HG02623 (cell line): Measurements from ENCODE around the gene TSHZ2.
"Not testable (repeated sequence)": the region's sequence is repeated elsewhere in the genome, so short reads cannot be mapped to it uniquely, and the experiment has no call there.

Experiments used
- ATAC-seq: cut with Tn5 transposase; IDR thresholded peaks from one replicate; pipeline ENCODE4 v1.9.1; 2021; ENCODE audit warnings: moderate library complexity; ENCODE audit not compliant: unreplicated experiment

Gene TSHZ2

DNA sequence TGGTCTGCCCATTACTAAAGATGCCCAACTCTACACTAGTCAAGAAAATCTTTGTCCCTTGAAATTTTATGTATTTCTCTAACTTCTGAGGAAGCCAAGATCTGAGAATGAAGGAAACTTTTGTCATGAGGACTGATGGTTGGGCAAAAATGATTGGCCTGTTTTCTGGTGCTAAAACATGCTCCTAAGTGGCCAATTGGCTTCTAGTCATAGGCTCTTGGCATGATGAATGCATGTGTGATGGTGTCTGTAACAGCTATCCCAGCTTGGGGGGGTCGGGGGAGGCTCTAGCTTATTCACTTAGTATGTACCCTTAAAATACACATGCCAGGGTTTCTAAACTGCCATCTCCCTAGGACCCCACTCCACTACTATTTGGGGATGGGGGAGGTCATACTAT is 392.9 kb downstream of the TSHZ2 start:
- ATAC-seq: no peak

GRCh38 chr20:53365539-53366075 is 393.4 kb downstream of the TSHZ2 start:
- no peak for ATAC-seq

- not testable (repeated sequence) for ATAC-seq
These were observed 394.8 kb downstream of the TSHZ2 start for GRCh38 chr20:53366928-53367327.

- no peak for ATAC-seq
These were observed 397.7 kb downstream of the TSHZ2 start for GRCh38 chr20:53369871-53370270.

DNA sequence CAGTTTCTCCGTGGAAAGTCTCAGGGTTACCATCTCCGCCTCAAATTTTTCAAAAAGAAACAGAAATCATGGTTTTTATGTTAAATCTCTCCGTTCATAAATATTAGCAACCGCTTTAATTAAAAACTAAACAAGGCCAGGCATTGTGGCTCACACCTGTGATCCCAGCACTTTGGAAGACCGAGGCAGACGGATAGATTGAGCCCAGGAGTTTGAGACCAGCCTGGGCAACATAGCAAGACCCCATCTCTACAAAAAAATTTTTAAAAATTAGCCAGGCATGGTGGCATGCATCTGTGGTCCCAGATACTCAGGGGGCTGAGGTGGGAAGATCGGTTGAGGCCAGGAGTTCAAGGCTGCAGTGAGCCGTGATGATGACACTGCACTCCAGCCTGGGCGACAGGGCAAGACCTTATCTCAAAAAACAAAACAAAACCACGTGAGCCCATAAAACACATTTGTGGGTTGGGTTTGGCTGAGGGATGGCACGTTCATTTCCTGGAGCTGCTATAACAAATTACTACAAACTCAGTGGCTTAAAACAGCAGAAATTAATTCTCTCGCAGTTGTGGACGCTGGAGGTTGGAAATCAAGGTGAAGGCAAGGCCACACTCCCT is 398.3 kb downstream of the TSHZ2 start:
- no peak for ATAC-seq

DNA sequence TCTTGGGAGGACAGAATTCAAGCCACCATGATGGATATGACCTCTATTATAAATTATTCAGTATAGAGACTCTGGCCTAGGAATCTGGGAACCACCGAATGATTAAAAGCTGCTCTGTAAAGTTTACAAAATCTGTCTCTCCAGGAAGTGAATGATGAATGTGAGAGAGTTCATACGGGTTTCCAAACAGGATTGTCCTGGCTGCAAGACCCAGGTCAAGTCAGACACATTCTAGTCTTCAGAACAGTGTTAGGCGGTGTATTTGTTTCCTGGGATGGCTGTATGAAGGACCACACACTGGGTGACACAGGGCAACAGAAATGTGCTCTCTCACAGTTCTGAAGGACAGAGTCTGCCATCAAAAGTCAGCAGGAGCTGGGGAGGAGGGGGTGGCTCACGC is 399.1 kb downstream of the TSHZ2 start:
- no peak for ATAC-seq

DNA sequence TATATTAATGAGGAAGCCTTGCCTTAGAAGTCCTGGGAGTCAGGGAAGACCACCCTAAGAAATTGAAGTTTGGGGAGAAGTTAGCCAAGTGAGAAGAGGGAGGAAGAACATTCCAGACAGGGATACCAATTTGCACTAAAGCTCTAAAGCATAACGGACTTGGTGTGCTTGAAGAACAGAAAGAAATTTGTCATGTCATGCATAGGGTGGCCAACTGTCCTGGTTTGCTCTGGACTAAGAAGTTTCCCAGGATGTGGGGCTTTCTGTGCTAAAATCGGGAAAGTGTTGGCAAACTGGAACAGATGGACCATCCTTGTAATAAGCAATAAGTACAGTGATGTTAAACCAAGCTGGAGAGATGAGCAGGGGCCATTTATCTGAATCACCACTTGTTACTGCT is 403.9 kb downstream of the TSHZ2 start:
- ATAC-seq: no peak

- no peak for ATAC-seq
These were observed 407.1 kb downstream of the TSHZ2 start for GRCh38 chr20:53379014-53379832.

DNA sequence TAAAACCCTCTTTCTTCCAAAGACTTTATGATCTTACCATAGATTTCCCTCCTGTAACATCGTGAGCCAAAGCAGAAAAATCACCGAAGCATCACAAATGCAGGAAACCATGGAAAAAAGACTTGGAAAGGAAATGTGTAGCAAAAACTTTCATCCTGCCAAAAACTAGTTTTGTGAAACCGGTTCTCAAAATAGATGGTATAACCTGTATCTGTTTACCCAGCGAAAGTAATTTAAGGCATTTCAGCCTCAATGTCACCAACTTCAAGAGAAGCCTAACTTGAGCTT is 407.6 kb downstream of the TSHZ2 start:
- ATAC-seq: no peak

- no peak for ATAC-seq
These were observed 409.6 kb downstream of the TSHZ2 start for GRCh38 chr20:53381568-53382262.

DNA sequence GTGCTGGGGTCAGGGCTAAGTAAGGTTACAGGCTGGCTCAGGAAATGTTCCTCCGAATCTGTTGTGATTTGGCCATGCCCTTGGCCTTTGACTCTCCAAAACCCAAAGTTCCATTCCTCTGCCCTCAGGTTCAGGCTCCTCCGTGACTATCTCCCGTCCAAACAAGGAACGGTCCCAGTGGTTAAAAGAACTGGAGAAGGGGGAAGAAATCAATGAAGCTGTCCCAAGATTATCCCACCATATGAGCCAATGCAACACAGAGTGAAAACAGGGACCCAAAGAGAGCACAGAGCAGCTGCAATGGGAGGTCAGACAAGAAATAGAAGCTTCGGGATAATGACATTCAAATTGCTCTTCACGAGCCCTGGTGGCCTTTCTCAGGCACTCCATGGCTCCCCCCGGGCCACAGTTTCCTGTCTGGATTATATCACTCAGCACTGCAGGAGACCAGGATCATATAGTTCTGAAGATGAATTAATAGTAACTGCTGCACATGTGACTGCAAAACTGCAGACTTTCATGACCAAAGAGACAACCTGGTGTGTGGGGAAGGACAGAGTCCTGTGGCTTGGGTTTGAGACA is 410.2 kb downstream of the TSHZ2 start:
- no peak for ATAC-seq

DNA sequence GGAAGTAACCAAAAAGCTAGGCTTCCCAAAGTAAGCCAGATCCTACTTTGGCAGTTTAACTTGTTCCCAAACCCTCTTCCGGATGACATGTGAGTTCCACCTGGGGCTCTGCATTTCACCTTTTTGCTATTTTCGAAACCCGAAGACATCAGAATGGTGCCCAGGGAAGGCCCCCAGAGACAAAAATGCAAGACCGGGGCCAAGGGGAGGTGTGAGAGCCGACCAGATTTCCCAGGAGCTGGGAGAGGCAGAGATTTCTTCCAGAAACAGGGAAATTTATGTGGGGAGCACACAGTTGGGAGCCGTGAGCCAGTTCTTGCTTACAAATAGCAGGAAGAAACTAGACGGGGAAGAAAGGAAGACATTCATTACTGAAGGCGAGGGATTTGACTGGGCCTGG is 411.8 kb downstream of the TSHZ2 start:
- no peak for ATAC-seq

DNA sequence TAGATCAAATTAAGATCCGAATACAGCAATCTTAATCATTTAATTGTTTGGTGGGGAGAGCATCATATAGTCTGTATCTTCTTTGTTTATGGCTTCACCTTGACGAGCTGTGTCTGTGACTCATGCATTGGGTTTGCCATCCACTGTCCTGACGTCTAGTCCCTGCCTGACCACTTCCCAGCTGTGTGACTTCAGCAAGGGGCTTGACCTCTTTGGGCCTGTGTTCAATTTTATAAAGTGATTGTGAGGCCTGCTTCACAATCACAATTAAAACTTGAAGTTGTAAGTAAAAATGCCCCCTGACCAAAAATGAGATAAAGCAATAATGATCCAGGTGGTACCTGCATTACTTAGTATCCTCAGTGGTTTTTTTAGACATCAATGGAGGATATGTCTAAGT is 412.2 kb downstream of the TSHZ2 start:
- no peak for ATAC-seq

DNA sequence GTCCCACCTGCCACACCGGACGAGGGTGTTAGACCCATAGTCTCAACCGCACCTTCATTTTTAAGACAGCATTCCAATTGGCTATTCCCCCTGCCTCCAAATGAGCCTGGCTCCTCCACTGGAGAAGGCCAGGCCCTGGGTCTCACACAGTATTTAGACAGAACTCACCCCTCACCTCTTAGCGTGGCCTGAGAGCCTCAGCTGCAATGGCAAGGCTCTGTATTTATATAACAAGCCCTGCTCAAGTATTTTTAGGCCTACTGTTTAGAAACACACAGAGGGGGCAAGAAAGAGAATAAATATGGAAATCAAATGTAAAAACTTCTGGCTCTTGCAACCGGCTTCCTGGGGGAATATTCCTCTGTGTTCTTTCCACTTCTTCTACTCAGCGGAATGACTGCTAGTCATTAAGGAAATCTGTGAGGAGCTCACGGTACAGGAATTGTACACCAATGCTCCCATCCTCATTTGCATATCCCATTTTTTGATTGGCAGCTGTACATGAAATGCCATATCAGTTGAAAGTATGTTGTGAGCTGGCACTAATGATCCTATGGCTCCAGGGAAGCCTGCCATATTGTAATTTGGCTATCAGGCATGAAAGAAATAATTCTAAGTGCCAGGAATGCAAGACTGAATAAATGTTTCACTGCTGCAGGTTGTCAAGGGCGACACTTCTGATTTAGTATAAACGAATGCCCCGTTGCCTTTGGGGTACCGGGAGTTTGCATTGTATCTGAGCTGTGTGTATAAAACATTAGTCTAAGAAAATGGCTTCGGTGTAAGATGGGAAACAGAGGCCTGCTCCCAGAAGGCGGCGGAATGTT is 414.0 kb downstream of the TSHZ2 start:
- ATAC-seq: no peak

- ATAC-seq: no peak
These were observed 416.0 kb downstream of the TSHZ2 start for GRCh38 chr20:53387983-53388675.

DNA sequence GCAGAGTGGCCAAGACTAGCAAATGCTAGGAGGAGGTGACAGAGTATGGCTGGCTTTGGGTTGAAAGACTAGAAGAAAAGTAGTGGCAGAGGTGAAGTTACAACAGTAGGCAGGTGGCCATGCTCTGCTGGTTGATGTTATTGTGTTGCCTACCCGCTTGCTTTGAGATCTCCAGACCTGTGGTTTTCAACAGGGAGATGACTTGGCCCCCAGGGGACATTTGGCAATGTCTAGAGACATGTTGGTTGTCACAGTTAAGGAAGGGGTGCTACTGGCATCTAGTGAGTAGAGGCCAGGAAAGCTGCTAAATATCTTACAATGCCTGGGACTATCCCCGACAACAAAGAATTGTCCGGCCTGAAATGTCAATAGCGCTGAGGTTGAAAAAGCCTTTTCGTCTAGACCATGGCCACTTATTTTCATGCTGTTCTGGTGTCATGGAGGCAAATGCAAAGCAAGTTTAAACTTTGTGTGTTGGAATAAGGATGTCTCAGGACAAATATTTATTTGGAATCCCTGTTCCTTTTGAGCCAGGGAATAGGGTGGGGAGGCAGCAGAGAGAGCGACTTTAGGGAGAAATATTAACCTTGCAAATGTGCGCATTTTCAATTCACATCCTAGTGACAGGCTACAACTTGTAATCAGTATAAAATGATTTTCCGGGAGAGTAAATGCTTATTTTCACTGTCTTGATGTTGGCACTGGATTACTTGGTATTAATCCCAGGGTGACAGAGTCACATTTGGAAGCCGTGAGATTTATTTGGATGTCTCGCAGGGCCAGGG is 417.6 kb downstream of the TSHZ2 start:
- no peak for ATAC-seq

DNA sequence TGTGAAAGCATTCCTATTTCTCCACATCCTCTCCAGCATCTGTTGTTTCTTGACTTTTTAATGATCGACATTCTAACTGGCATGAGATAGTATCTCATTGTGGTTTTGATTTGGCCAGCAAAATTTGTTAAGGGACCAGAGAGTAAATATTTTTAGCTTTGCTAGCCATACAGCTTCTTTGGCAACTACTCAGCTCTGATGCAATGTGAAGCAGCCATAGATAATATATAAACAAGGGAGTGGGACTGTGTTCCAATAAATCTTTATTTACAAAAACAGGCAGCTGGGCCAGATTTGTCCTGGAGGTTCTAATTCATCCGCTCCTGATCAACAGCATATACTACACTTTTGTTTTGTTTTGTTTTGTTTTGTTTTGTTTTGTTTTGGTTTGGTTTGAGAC is 418.6 kb downstream of the TSHZ2 start:
- ATAC-seq: no peak

GRCh38 chr20:53394433-53394832 is 422.3 kb downstream of the TSHZ2 start:
- ATAC-seq: no peak

DNA sequence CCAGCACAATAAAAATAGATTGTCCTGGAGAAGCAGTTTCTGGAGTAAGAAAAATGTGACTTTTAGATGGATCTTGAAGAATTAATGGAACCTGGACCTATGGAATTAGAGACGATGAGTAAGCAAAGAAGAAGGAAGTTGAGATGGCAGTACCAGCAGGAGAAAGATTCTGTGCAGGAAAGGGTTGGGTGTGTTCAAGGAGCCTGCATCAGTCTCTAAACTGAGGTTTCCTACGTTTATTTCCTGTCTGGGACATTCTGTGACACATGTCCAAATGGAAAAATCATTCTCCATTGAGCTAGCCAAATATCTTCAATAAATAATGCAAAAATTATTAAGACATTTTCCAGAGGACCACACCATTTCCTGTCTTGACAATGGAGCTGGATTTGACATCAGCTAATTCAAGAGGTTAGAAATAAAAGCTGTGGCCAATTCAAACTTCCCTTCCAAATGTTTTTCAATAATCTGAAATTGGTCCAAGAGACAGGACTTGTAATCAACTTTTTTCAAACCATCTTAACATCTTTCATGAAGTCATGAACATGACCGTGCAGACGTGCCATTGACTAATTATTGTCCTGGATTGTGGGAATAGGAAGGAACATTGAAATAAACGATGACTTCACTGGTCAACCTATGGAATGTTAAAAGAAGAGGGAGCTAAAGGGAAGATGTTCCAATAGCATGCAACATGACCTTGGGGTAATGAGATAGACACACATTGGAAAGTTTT is 423.2 kb downstream of the TSHZ2 start:
- ATAC-seq: no peak
